ENCODE results near the gene MEX3A.

Gene MEX3A

GRCh38 chr1:156033011-156033410 lies 49.3 kb downstream of the MEX3A start:
- TF ChIP-seq, protein P1, sequence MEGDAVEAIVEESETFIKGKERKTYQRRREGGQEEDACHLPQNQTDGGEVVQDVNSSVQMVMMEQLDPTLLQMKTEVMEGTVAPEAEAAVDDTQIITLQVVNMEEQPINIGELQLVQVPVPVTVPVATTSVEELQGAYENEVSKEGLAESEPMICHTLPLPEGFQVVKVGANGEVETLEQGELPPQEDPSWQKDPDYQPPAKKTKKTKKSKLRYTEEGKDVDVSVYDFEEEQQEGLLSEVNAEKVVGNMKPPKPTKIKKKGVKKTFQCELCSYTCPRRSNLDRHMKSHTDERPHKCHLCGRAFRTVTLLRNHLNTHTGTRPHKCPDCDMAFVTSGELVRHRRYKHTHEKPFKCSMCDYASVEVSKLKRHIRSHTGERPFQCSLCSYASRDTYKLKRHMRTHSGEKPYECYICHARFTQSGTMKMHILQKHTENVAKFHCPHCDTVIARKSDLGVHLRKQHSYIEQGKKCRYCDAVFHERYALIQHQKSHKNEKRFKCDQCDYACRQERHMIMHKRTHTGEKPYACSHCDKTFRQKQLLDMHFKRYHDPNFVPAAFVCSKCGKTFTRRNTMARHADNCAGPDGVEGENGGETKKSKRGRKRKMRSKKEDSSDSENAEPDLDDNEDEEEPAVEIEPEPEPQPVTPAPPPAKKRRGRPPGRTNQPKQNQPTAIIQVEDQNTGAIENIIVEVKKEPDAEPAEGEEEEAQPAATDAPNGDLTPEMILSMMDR (IDR thresholded peaks at IDR 0.05; ENCODE audit: low read depth, low read length, missing control alignments): no peak
- no peak for DNase-seq (ENCODE audit: low read depth)
- H3K4me3 ChIP-seq (ENCODE audit: low read depth, low read length): no peak overlapping the region

GRCh38 chr1:156026588-156026987 lies 55.7 kb downstream of the MEX3A start:
- TF ChIP-seq, protein P1 (IDR thresholded peaks at IDR 0.05; ENCODE audit: low read depth, low read length, missing control alignments): no peak
- no peak for DNase-seq (ENCODE audit: low read depth)
- no peak overlapping the region for H3K4me3 ChIP-seq (ENCODE audit: low read depth, low read length)

GRCh38 chr1:156025876-156026275 lies 56.4 kb downstream of the MEX3A start:
- no peak for DNase-seq (ENCODE audit: low read depth)
- TF ChIP-seq, protein P1 (IDR thresholded peaks at IDR 0.05; ENCODE audit: low read depth, low read length, missing control alignments): peak; percentile 71
- no peak overlapping the region for H3K4me3 ChIP-seq (ENCODE audit: low read depth, low read length)

GRCh38 chr1:156024801-156025200 lies 57.5 kb downstream of the MEX3A start:
- no peak overlapping the region for H3K4me3 ChIP-seq (ENCODE audit: low read depth, low read length)
- TF ChIP-seq, protein P1 (IDR thresholded peaks at IDR 0.05; ENCODE audit: low read depth, low read length, missing control alignments): no peak
- DNase-seq (ENCODE audit: low read depth): no peak

All from GM12864 (cell line).